Measurements from ENCODE around the gene GNLY. TPM values are rescaled to one million over a fixed set of nuclear protein-coding genes. Genes with fewer than 3 reads are reported as not detected.

The GNLY gene
- total RNA-seq, 1 experiment from 2014 or later = not detected

- Histone ChIP-seq H3K4me2 (ENCODE audit: low read depth, low read length, poor library complexity, severe bottlenecking) (no peak overlapping the region), H2AFZ (ENCODE audit: low read length) (no peak overlapping the region), H3K36me3 (ENCODE audit: insufficient read depth, low read length) (no peaks in the 10 kb centered on the region), H3K4me3 (ENCODE audit: low read length) (no peak overlapping the region), H3K9me3 (ENCODE audit: low read length) (no peaks in the 10 kb centered on the region), H3K4me1 (ENCODE audit: low read length) (no peaks in the 10 kb centered on the region), H3K27ac (ENCODE audit: low read length) (no peak overlapping the region), H3K9me2 (replicated peaks; ENCODE audit: insufficient read depth, low read length) (no peaks in the 10 kb centered on the region), H3K79me2 (ENCODE audit: low read length) (no peaks in the 10 kb centered on the region), H4K20me1 (ENCODE audit: insufficient read depth, low read depth, low read length) (no peaks in the 10 kb centered on the region), H3K9ac (ENCODE audit: low read length) (no peak overlapping the region), H3K27me3 (ENCODE audit: low read length) (no peaks in the 10 kb centered on the region)
- DNase-seq = no peak
Measured at GRCh38 chr2:85684380-85684779, 9.8 kb upstream of the GNLY start.

DNA sequence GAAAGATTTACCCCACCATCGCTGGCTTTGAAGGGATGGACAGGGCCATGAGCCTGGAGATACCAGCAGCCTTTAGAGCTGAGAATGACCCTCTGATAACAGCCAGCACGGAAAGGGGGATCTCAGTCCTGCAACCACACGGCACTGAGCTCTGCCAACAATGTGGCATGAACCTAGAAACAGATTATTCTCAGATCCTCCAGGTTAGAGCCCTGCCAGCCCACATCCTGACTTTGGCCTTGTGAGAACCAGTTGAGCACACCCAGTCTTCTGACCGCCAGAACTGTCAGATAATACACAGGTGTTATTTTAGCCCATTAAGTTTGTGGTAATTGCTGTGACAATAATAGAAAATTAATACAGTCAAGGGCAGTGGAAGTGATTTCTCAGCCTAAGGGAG is 9.4 kb upstream of the GNLY start:
- Histone ChIP-seq H3K4me3 (ENCODE audit: low read length) (no peak overlapping the region), H3K4me1 (ENCODE audit: low read length) (no peaks in the 10 kb centered on the region), H3K36me3 (ENCODE audit: insufficient read depth, low read length) (no peaks in the 10 kb centered on the region), H3K27me3 (ENCODE audit: low read length) (no peaks in the 10 kb centered on the region), H3K79me2 (ENCODE audit: low read length) (no peaks in the 10 kb centered on the region), H3K9me3 (ENCODE audit: low read length) (no peaks in the 10 kb centered on the region), H3K9me2 (replicated peaks; ENCODE audit: insufficient read depth, low read length) (no peaks in the 10 kb centered on the region), H4K20me1 (ENCODE audit: insufficient read depth, low read depth, low read length) (no peaks in the 10 kb centered on the region), H3K27ac (ENCODE audit: low read length) (no peak overlapping the region), H3K4me2 (ENCODE audit: low read depth, low read length, poor library complexity, severe bottlenecking) (no peak overlapping the region), H2AFZ (ENCODE audit: low read length) (no peak overlapping the region), H3K9ac (ENCODE audit: low read length) (no peak overlapping the region)
- DNase-seq = no peak

DNA sequence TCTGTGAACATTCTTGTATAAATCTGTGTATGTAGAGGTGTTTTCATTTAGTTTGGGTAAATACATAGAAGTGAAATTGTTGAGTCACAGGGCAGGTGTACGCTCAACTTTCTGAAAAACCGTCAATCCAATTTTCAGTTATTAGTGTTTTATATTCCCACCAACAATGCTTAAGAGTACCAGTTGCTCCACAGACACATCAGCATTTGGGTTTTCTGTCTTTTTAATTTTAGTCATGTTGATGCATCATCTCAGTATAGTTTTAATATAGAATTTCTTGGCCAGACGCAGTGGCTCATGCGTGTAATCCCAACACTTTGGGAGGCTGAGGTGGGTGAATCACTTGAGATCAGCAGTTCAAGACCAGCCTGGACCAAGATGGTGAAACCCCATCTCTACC is 3.2 kb upstream of the GNLY start:
- DNase-seq = no peak
- Histone ChIP-seq H3K9me3 (ENCODE audit: low read length) (no peaks in the 10 kb centered on the region), H3K4me3 (ENCODE audit: low read length) (no peak overlapping the region), H3K36me3 (ENCODE audit: insufficient read depth, low read length) (no peaks in the 10 kb centered on the region), H3K79me2 (ENCODE audit: low read length) (no peaks in the 10 kb centered on the region), H2AFZ (ENCODE audit: low read length) (no peak overlapping the region), H3K27ac (ENCODE audit: low read length) (no peak overlapping the region), H3K27me3 (ENCODE audit: low read length) (no peaks in the 10 kb centered on the region), H3K9ac (ENCODE audit: low read length) (no peak overlapping the region), H3K9me2 (replicated peaks; ENCODE audit: insufficient read depth, low read length) (no peaks in the 10 kb centered on the region), H3K4me1 (ENCODE audit: low read length) (no peaks in the 10 kb centered on the region), H3K4me2 (ENCODE audit: low read depth, low read length, poor library complexity, severe bottlenecking) (no peak overlapping the region), H4K20me1 (ENCODE audit: insufficient read depth, low read depth, low read length) (no peaks in the 10 kb centered on the region)

GRCh38 chr2:85692039-85692645 is 2.0 kb upstream of the GNLY start:
- Histone ChIP-seq H3K9me3 (ENCODE audit: low read length) (no peaks in the 10 kb centered on the region), H3K9ac (ENCODE audit: low read length) (no peak overlapping the region), H3K36me3 (ENCODE audit: insufficient read depth, low read length) (no peaks in the 10 kb centered on the region), H3K9me2 (replicated peaks; ENCODE audit: insufficient read depth, low read length) (no peaks in the 10 kb centered on the region), H3K79me2 (ENCODE audit: low read length) (no peaks in the 10 kb centered on the region), H3K4me1 (ENCODE audit: low read length) (no peaks in the 10 kb centered on the region), H3K27ac (ENCODE audit: low read length) (no peak overlapping the region), H3K4me3 (ENCODE audit: low read length) (no peak overlapping the region), H2AFZ (ENCODE audit: low read length) (no peak overlapping the region), H3K27me3 (ENCODE audit: low read length) (no peaks in the 10 kb centered on the region), H3K4me2 (ENCODE audit: low read depth, low read length, poor library complexity, severe bottlenecking) (no peak overlapping the region), H4K20me1 (ENCODE audit: insufficient read depth, low read depth, low read length) (no peaks in the 10 kb centered on the region)
- DNase-seq = no peak

- DNase-seq = no peak
- H3K79me2 ChIP-seq (ENCODE audit: low read length) = no peaks in the 10 kb centered on the region
- H3K4me1 ChIP-seq (ENCODE audit: low read length) = no peaks in the 10 kb centered on the region
- H3K9me2 ChIP-seq (replicated peaks; ENCODE audit: insufficient read depth, low read length) = no peaks in the 10 kb centered on the region
- no peaks in the 10 kb centered on the region for H3K36me3 ChIP-seq (ENCODE audit: insufficient read depth, low read length)
- H3K9ac ChIP-seq (ENCODE audit: low read length) = no peak overlapping the region
- no peak overlapping the region for H3K4me2 ChIP-seq (ENCODE audit: low read depth, low read length, poor library complexity, severe bottlenecking)
- H4K20me1 ChIP-seq (ENCODE audit: insufficient read depth, low read depth, low read length) = no peaks in the 10 kb centered on the region
- H2AFZ ChIP-seq (ENCODE audit: low read length) = no peak overlapping the region
- no peak overlapping the region for H3K4me3 ChIP-seq (ENCODE audit: low read length)
- no peaks in the 10 kb centered on the region for H3K9me3 ChIP-seq (ENCODE audit: low read length)
- H3K27me3 ChIP-seq (ENCODE audit: low read length) = no peaks in the 10 kb centered on the region
- no peak overlapping the region for H3K27ac ChIP-seq (ENCODE audit: low read length)
Measured at GRCh38 chr2:85695121-85695520, 963 bp downstream of the GNLY start.

GRCh38 chr2:85695691-85696668 is 1.8 kb downstream of the GNLY start:
- Histone ChIP-seq H3K4me1 (ENCODE audit: low read length) (no peaks in the 10 kb centered on the region), H3K79me2 (ENCODE audit: low read length) (no peaks in the 10 kb centered on the region), H3K9me3 (ENCODE audit: low read length) (no peaks in the 10 kb centered on the region), H3K9me2 (replicated peaks; ENCODE audit: insufficient read depth, low read length) (no peaks in the 10 kb centered on the region), H4K20me1 (ENCODE audit: insufficient read depth, low read depth, low read length) (no peaks in the 10 kb centered on the region), H3K4me2 (ENCODE audit: low read depth, low read length, poor library complexity, severe bottlenecking) (no peak overlapping the region), H3K27me3 (ENCODE audit: low read length) (no peaks in the 10 kb centered on the region), H3K27ac (ENCODE audit: low read length) (no peak overlapping the region), H3K36me3 (ENCODE audit: insufficient read depth, low read length) (no peaks in the 10 kb centered on the region), H3K4me3 (ENCODE audit: low read length) (no peak overlapping the region), H2AFZ (ENCODE audit: low read length) (no peak overlapping the region), H3K9ac (ENCODE audit: low read length) (no peak overlapping the region)
- DNase-seq = no peak

GRCh38 chr2:85697096-85697495 is 2.9 kb downstream of the GNLY start:
- Histone ChIP-seq H3K27me3 (ENCODE audit: low read length) (no peaks in the 10 kb centered on the region), H3K9ac (ENCODE audit: low read length) (no peak overlapping the region), H3K79me2 (ENCODE audit: low read length) (no peaks in the 10 kb centered on the region), H4K20me1 (ENCODE audit: insufficient read depth, low read depth, low read length) (no peaks in the 10 kb centered on the region), H3K4me1 (ENCODE audit: low read length) (no peaks in the 10 kb centered on the region), H3K4me3 (ENCODE audit: low read length) (no peak overlapping the region), H3K27ac (ENCODE audit: low read length) (no peak overlapping the region), H2AFZ (ENCODE audit: low read length) (no peak overlapping the region), H3K9me3 (ENCODE audit: low read length) (no peaks in the 10 kb centered on the region), H3K4me2 (ENCODE audit: low read depth, low read length, poor library complexity, severe bottlenecking) (no peak overlapping the region), H3K9me2 (replicated peaks; ENCODE audit: insufficient read depth, low read length) (no peaks in the 10 kb centered on the region), H3K36me3 (ENCODE audit: insufficient read depth, low read length) (no peaks in the 10 kb centered on the region)
- no peak for DNase-seq

- H3K27ac ChIP-seq (ENCODE audit: low read length) = no peak overlapping the region
- no peaks in the 10 kb centered on the region for H3K4me1 ChIP-seq (ENCODE audit: low read length)
- DNase-seq = no peak
- no peak overlapping the region for H3K4me2 ChIP-seq (ENCODE audit: low read depth, low read length, poor library complexity, severe bottlenecking)
- no peak overlapping the region for H3K4me3 ChIP-seq (ENCODE audit: low read length)
- no peaks in the 10 kb centered on the region for H3K27me3 ChIP-seq (ENCODE audit: low read length)
- H2AFZ ChIP-seq (ENCODE audit: low read length) = no peak overlapping the region
- H4K20me1 ChIP-seq (ENCODE audit: insufficient read depth, low read depth, low read length) = no peaks in the 10 kb centered on the region
- no peaks in the 10 kb centered on the region for H3K79me2 ChIP-seq (ENCODE audit: low read length)
- H3K9ac ChIP-seq (ENCODE audit: low read length) = no peak overlapping the region
- H3K36me3 ChIP-seq (ENCODE audit: insufficient read depth, low read length) = no peaks in the 10 kb centered on the region
- no peaks in the 10 kb centered on the region for H3K9me3 ChIP-seq (ENCODE audit: low read length)
- H3K9me2 ChIP-seq (replicated peaks; ENCODE audit: insufficient read depth, low read length) = no peaks in the 10 kb centered on the region
Measured at GRCh38 chr2:85697716-85698115, 3.6 kb downstream of the GNLY start.
